SK-N-DZ (cell line): Measurements from ENCODE around the gene CEP170B.
"Not testable (repeated sequence)": the region's sequence is repeated elsewhere in the genome, so short reads cannot be mapped to it uniquely, and the experiment has no call there.

ENCODE experiments used
- DNase-seq: peaks from one replicate; pipeline ENCODE4 v3.0.0-alpha.2; 2015; ENCODE audit warnings: low spot score

The CEP170B gene

DNA sequence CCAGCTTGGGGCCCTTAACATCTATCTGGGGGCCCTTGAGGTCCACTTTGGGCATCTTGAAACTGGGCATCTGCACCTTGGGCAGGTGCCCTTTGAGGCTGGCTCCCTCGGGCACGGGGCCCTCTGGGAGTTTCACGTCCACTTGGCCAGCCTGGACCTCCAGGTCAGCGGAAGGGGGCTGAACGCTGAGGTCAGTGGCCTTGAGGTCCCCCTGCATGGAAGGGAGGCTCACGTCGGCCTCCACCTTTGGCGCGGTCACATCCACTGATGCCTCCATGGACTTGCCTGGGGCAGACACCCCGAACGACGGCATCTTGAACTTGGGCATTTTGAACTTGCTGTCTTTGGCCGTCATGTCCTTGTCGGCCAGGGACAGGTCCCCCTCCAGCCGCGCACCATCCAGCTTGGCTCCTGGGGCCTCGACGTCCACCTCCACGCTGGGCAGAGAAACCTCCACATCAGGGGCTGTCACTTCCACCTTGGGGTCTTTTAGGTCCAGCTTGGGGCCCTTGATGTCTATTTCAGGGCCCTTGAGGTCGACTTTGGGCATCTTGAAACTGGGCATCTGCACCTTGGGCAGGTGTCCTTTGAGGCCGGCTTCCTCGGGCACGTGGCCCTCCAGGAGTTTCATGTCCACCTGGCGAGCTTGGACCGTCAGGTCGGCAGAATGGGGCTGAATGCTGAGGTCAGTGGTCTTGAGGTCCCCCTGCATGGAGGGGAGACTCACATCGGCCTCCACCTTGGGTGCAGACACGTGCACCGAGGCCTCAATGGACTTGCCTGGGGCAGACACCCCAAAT, 78.3 kb downstream of the CEP170B start:
- DNase-seq, result not testable (repeated sequence)

DNA sequence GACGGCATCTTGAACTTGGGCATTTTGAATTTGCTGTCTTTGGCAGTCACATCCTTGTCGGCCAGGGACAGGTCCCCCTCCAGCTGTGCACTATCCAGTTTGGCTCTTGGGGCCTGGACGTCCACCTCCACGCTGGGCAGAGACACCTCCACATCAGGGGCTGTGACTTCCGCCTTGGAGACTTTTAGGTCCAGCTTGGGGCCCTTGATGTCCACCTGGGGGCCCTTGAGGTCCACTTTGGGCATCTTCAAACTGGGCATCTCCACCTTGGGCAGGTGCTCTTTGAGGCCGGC, 78.9 kb downstream of the CEP170B start:
- not testable (repeated sequence) for DNase-seq

DNA sequence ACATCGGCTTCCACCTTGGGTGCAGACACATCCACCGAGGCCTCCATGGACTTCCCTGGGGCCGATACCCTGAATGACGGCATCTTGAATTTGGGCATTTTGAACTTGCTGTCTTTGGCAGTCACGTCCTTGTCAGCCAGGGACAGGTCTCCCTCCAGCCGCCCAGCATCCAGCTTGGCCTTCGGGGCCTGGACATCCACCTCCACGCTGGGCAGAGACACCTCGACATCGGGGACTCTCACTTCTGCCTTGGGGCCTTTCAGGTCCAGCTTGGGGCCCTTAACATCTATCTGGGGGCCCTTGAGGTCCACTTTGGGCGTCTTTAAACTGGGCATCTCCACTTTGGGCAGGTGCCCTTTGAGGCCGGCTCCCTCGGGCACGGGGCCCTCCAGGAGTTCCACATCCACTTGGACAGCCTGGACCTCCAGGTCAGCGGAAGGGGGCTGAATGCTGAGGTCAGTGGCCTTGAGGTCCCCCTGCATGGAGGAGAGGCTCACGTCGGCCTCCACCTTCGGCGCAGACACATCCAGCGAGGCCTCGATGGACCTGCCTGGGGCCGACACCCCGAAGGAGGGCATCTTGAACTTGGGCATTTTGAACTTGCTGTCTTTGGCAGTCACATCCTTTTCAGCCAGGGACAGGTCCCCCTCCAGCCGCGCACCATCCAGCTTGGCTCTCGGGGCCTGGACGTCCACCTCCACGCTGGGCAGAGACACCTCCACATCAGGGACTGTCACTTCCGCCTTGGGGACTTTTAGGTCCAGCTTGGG, 79.6 kb downstream of the CEP170B start:
- not testable (repeated sequence) for DNase-seq

DNA sequence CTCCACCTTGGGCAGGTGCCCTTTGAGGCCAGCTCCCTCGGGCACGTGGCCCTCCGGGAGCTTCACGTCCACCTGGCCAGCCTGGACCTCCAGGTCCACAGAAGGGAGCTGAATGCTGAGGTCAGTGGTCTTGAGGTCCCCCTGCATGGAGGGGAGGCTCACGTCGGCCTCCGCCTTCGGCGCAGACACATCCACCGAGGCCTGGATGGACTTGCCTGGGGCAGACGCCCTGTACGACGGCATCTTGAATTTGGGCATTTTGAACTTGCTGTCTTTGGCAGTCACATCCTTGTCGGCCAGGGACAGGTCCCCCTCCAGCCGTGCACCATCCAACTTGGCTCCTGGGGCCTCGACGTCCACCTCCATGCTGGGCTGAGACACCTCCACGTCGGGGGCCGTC, 80.2 kb downstream of the CEP170B start:
- not testable (repeated sequence) for DNase-seq
